KMS-11 (cell line): Measurements from ENCODE around the gene PRDM5.

Source experiments
- H2AFZ ChIP-seq: fragments of 200-600 bp; sonication (generic); 2 replicates; pipeline ENCODE4 v1.6.1; 2016; ENCODE audit warnings: antibody characterized with exemption, mixed run types, low read depth
- H3K27ac ChIP-seq: fragments of 200-600 bp; sonication (generic); 2 replicates; pipeline ENCODE4 v1.6.1; 2016; ENCODE audit warnings: mild to moderate bottlenecking, mixed run types
- H3K27me3 ChIP-seq: fragments of 200-600 bp; sonication (generic); 2 replicates; pipeline ENCODE4 v1.6.1; 2017; ENCODE audit warnings: mild to moderate bottlenecking, low read depth, mixed run types, moderate library complexity; ENCODE audit not compliant: insufficient read depth
- H3K36me3 ChIP-seq: fragments of 200-600 bp; sonication (generic); 2 replicates; pipeline ENCODE4 v1.6.1; 2017; ENCODE audit warnings: mild to moderate bottlenecking, mixed run types; ENCODE audit not compliant: insufficient read depth
- H3K4me1 ChIP-seq: fragments of 200-600 bp; sonication (generic); 2 replicates; pipeline ENCODE4 v1.6.1; 2016; ENCODE audit warnings: mild to moderate bottlenecking, low read depth, mixed run types; ENCODE audit not compliant: poor library complexity, severe bottlenecking
- H3K4me2 ChIP-seq: fragments of 200-600 bp; sonication (generic); 2 replicates; pipeline ENCODE4 v1.7.0; 2016; ENCODE audit warnings: mild to moderate bottlenecking, mixed run types
- H3K4me3 ChIP-seq: fragments of 200-600 bp; sonication (generic); IDR thresholded peaks from 2 replicates; pipeline ENCODE4 v1.6.1; 2017; ENCODE audit warnings: low read depth, low read length, mixed read lengths; ENCODE audit not compliant: insufficient read depth
- H3K79me2 ChIP-seq: fragments of 200-600 bp; sonication (generic); 2 replicates; pipeline ENCODE4 v1.6.1; 2016; ENCODE audit warnings: low read depth, mixed run types; ENCODE audit not compliant: insufficient read depth
- H3K9ac ChIP-seq: fragments of 200-600 bp; sonication (generic); 2 replicates; pipeline ENCODE4 v1.6.1; 2016; ENCODE audit warnings: mild to moderate bottlenecking, mixed run types
- H4K20me1 ChIP-seq: fragments of 200-600 bp; sonication (generic); 2 replicates; pipeline ENCODE4 v1.6.1; 2016; ENCODE audit warnings: mild to moderate bottlenecking, mixed run types; ENCODE audit not compliant: insufficient read depth
- CTCF ChIP-seq: fragments of 200-600 bp; sonication (generic); conservative IDR thresholded peaks from 2 replicates; pipeline ENCODE4 v1.6.1; 2017; ENCODE audit warnings: low read depth, mild to moderate bottlenecking, antibody characterized with exemption, low read length, moderate library complexity, mixed read lengths

PRDM5 gene

GRCh38 chr4:120916937-120917336 lies 5.6 kb downstream of the PRDM5 start:
- Histone ChIP-seq H2AFZ (no peak overlapping the region), H3K9ac (no peak overlapping the region), H3K27ac (no peak overlapping the region), H3K79me2 (no peaks in the 10 kb centered on the region), H3K4me2 (no peak overlapping the region), H4K20me1 (no peaks in the 10 kb centered on the region), H3K4me3 (no peak overlapping the region), H3K27me3 (no peaks in the 10 kb centered on the region), H3K36me3 (no peaks in the 10 kb centered on the region), H3K4me1 (peaks cover 27% of the 10 kb centered on the region)
- no peak for TF ChIP-seq CTCF

- H4K20me1 ChIP-seq, result no peaks in the 10 kb centered on the region
- no peaks in the 10 kb centered on the region for H3K79me2 ChIP-seq
- TF ChIP-seq CTCF, result no peak
- no peak overlapping the region for H3K4me2 ChIP-seq
- no peaks in the 10 kb centered on the region for H3K27me3 ChIP-seq
- no peak overlapping the region for H2AFZ ChIP-seq
- H3K9ac ChIP-seq, result no peak overlapping the region
- no peaks in the 10 kb centered on the region for H3K36me3 ChIP-seq
- no peak overlapping the region for H3K4me3 ChIP-seq
- peaks cover 18% of the 10 kb centered on the region for H3K4me1 ChIP-seq
- H3K27ac ChIP-seq, result no peak overlapping the region
Measured at GRCh38 chr4:120915336-120915735, 7.2 kb downstream of the PRDM5 start.

- Histone ChIP-seq H3K79me2 (no peaks in the 10 kb centered on the region), H2AFZ (no peak overlapping the region), H4K20me1 (no peaks in the 10 kb centered on the region), H3K36me3 (no peaks in the 10 kb centered on the region), H3K4me2 (no peak overlapping the region), H3K4me1 (peaks cover 33% of the 10 kb centered on the region), H3K27me3 (no peaks in the 10 kb centered on the region), H3K9ac (no peak overlapping the region), H3K4me3 (no peak overlapping the region), H3K27ac (no peak overlapping the region)
- TF ChIP-seq CTCF, result no peak
Measured at GRCh38 chr4:120903419-120903818, 19.1 kb downstream of the PRDM5 start.

- no peak for TF ChIP-seq CTCF
- Histone ChIP-seq H3K27me3 (no peaks in the 10 kb centered on the region), H3K36me3 (no peaks in the 10 kb centered on the region), H3K4me3 (no peak overlapping the region), H3K79me2 (no peaks in the 10 kb centered on the region), H3K27ac (no peak overlapping the region), H3K4me2 (no peak overlapping the region), H3K9ac (no peak overlapping the region), H3K4me1 (peaks cover 38% of the 10 kb centered on the region), H4K20me1 (no peaks in the 10 kb centered on the region), H2AFZ (no peak overlapping the region)
Measured at GRCh38 chr4:120902925-120903324, 19.6 kb downstream of the PRDM5 start.

- Histone ChIP-seq H3K4me2 (no peak overlapping the region), H3K27me3 (no peaks in the 10 kb centered on the region), H3K4me1 (peaks cover 50% of the 10 kb centered on the region), H3K27ac (no peak overlapping the region), H3K4me3 (no peak overlapping the region), H4K20me1 (no peaks in the 10 kb centered on the region), H3K9ac (no peak overlapping the region), H3K79me2 (no peaks in the 10 kb centered on the region), H2AFZ (no peak overlapping the region), H3K36me3 (no peaks in the 10 kb centered on the region)
- no peak for TF ChIP-seq CTCF
Measured at GRCh38 chr4:120901731-120902130, 20.8 kb downstream of the PRDM5 start.
